Astrocyte (in vitro differentiated cells and primary cell): ENCODE measurements around the gene LCN1. TPM values are rescaled to one million over a fixed set of nuclear protein-coding genes. Genes with fewer than 3 reads are reported as not detected.

ENCODE experiments used
- DNase-seq: peaks from one replicate; pipeline ENCODE4 v3.0.0-alpha.2; 2010; ENCODE audit warnings: low read depth
- FAIRE-seq: peaks from 2 replicates; lab custom pipeline; 2011; peaks lifted over from hg19 to GRCh38; lab: Jason Lieb, UNC
- H2AFZ ChIP-seq: 2 replicates; pipeline ENCODE4 v1.6.0; 2012; ENCODE audit warnings: low read depth, low read length, inconsistent platforms
- H3K27ac ChIP-seq: 2 replicates; pipeline ENCODE4 v1.5.1; 2011; ENCODE audit warnings: low read depth, low read length, inconsistent platforms
- H3K27me3 ChIP-seq: 2 replicates; pipeline ENCODE4 v1.6.0; 2011; ENCODE audit warnings: low read length, inconsistent platforms; ENCODE audit not compliant: insufficient read depth
- H3K36me3 ChIP-seq: 2 replicates; pipeline ENCODE4 v1.5.1; 2011; ENCODE audit warnings: low read length, inconsistent platforms; ENCODE audit not compliant: insufficient read depth
- H3K4me1 ChIP-seq: 2 replicates; pipeline ENCODE4 v1.5.1; 2011; ENCODE audit warnings: low read length, inconsistent platforms; ENCODE audit not compliant: insufficient read depth
- H3K4me2 ChIP-seq: 2 replicates; pipeline ENCODE4 v1.6.0; 2012; ENCODE audit warnings: low read length, inconsistent platforms
- H3K4me3 ChIP-seq: 2 replicates; pipeline ENCODE4 v1.5.1; 2011; ENCODE audit warnings: low read depth, mild to moderate bottlenecking, low read length, inconsistent platforms; ENCODE audit not compliant: insufficient read depth
- H3K79me2 ChIP-seq: 2 replicates; pipeline ENCODE4 v1.6.0; 2012; ENCODE audit warnings: mild to moderate bottlenecking, low read length, inconsistent platforms; ENCODE audit not compliant: insufficient read depth
- H3K9ac ChIP-seq: 2 replicates; pipeline ENCODE4 v1.6.0; 2012; ENCODE audit warnings: mild to moderate bottlenecking, low read length, inconsistent platforms
- H3K9me3 ChIP-seq: 2 replicates; pipeline ENCODE4 v1.5.1; 2012; ENCODE audit warnings: low read depth, mild to moderate bottlenecking, low read length, inconsistent platforms; ENCODE audit not compliant: insufficient read depth
- H4K20me1 ChIP-seq: 2 replicates; pipeline ENCODE4 v1.6.0; 2012; ENCODE audit warnings: low read length, inconsistent platforms; ENCODE audit not compliant: insufficient read depth
- H3K27ac Mint-ChIP-seq: one replicate; pipeline ENCODE4 v1.8.0; 2021; ENCODE audit warnings: mild to moderate bottlenecking, mixed read lengths; ENCODE audit not compliant: unreplicated experiment
- H3K27me3 Mint-ChIP-seq: one replicate; pipeline ENCODE4 v1.8.0; 2021; ENCODE audit warnings: low read depth, mixed read lengths; ENCODE audit not compliant: unreplicated experiment
- H3K36me3 Mint-ChIP-seq: one replicate; pipeline ENCODE4 v1.8.0; 2021; ENCODE audit warnings: low read depth, mixed read lengths; ENCODE audit not compliant: unreplicated experiment
- H3K4me1 Mint-ChIP-seq: one replicate; pipeline ENCODE4 v1.8.0; 2021; ENCODE audit warnings: low read depth, mixed read lengths; ENCODE audit not compliant: unreplicated experiment
- H3K4me3 Mint-ChIP-seq: one replicate; pipeline ENCODE4 v1.8.0; 2021; ENCODE audit warnings: mild to moderate bottlenecking, moderate library complexity, mixed read lengths; ENCODE audit not compliant: unreplicated experiment
- H3K9me3 Mint-ChIP-seq: one replicate; pipeline ENCODE4 v1.8.0; 2021; ENCODE audit warnings: mild to moderate bottlenecking, mixed read lengths; ENCODE audit not compliant: unreplicated experiment
- EZH2 ChIP-seq: IDR thresholded peaks from 2 replicates; pipeline ENCODE4 v1.6.1; 2012; ENCODE audit warnings: mild to moderate bottlenecking, low read length, inconsistent platforms; ENCODE audit not compliant: insufficient read depth
- total RNA-seq: library from RNA; stranded (reverse); gene quantifications from 2 replicates; pipeline ENCODE4 v1.2.1, GENCODE V29; 2021
- TF ChIP-seq, protein P1 (sequence below): IDR thresholded peaks from 2 replicates; pipeline ENCODE4 v1.5.1; 2011; ENCODE audit warnings: low read depth, mild to moderate bottlenecking, inconsistent platforms, low read length, moderate library complexity; ENCODE audit not compliant: insufficient read depth

Gene LCN1
- total RNA-seq, 1 donor from 2014 or later = not detected

- no peaks in the 10 kb centered on the region for H3K4me1 Mint-ChIP-seq
- no peaks in the 10 kb centered on the region for H3K4me1 ChIP-seq
- H3K9ac ChIP-seq = no peak overlapping the region
- H3K79me2 ChIP-seq = no peaks in the 10 kb centered on the region
- no peak overlapping the region for H3K4me3 Mint-ChIP-seq
- H3K36me3 ChIP-seq = no peaks in the 10 kb centered on the region
- H3K4me3 ChIP-seq = no peak overlapping the region
- TF ChIP-seq, protein P1, sequence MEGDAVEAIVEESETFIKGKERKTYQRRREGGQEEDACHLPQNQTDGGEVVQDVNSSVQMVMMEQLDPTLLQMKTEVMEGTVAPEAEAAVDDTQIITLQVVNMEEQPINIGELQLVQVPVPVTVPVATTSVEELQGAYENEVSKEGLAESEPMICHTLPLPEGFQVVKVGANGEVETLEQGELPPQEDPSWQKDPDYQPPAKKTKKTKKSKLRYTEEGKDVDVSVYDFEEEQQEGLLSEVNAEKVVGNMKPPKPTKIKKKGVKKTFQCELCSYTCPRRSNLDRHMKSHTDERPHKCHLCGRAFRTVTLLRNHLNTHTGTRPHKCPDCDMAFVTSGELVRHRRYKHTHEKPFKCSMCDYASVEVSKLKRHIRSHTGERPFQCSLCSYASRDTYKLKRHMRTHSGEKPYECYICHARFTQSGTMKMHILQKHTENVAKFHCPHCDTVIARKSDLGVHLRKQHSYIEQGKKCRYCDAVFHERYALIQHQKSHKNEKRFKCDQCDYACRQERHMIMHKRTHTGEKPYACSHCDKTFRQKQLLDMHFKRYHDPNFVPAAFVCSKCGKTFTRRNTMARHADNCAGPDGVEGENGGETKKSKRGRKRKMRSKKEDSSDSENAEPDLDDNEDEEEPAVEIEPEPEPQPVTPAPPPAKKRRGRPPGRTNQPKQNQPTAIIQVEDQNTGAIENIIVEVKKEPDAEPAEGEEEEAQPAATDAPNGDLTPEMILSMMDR = no peak
- TF ChIP-seq EZH2 = no peak
- peaks cover 7% of the 10 kb centered on the region for H3K9me3 Mint-ChIP-seq
- FAIRE-seq (no peak), DNase-seq (no peak)
- H3K27ac ChIP-seq = no peak overlapping the region
- no peaks in the 10 kb centered on the region for H3K36me3 Mint-ChIP-seq
- no peak overlapping the region for H3K27ac Mint-ChIP-seq
- no peaks in the 10 kb centered on the region for H3K27me3 ChIP-seq
- no peaks in the 10 kb centered on the region for H4K20me1 ChIP-seq
- no peak overlapping the region for H3K4me2 ChIP-seq
- H3K9me3 ChIP-seq = no peaks in the 10 kb centered on the region
- H2AFZ ChIP-seq = no peak overlapping the region
- peaks cover 14% of the 10 kb centered on the region for H3K27me3 Mint-ChIP-seq
Measured at GRCh38 chr9:135550344-135550918, 29.2 kb downstream of the LCN1 start.

DNA sequence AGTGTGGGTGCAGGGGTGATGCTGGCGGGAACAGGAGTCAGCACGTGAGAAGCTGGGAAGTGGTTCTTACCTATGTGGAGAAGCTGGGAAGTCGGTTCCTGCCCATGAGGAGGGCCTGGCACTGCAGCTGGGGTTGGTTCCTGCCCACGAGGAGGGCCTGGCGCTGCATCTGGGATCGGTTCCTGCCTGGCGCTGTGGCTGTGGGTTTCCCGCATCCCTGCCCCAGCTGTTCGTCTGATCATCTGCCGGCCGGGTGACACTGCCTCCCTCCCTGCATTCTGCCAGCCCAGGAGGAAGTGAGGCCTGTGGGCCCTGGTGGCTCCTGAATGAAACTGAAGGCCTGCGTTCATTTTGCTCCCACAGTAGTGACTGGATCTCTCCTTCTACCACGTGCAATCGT, 29.8 kb downstream of the LCN1 start:
- H3K27me3 Mint-ChIP-seq = peaks cover 14% of the 10 kb centered on the region
- no peaks in the 10 kb centered on the region for H3K36me3 Mint-ChIP-seq
- TF ChIP-seq, protein P1 = no peak
- no peak for TF ChIP-seq EZH2
- H3K9ac ChIP-seq = no peak overlapping the region
- no peak overlapping the region for H3K4me2 ChIP-seq
- H4K20me1 ChIP-seq = no peaks in the 10 kb centered on the region
- no peaks in the 10 kb centered on the region for H3K27me3 ChIP-seq
- no peak overlapping the region for H3K27ac ChIP-seq
- H3K27ac Mint-ChIP-seq = no peak overlapping the region
- H3K4me1 ChIP-seq = no peaks in the 10 kb centered on the region
- H3K36me3 ChIP-seq = no peaks in the 10 kb centered on the region
- FAIRE-seq (no peak), DNase-seq (no peak)
- no peak overlapping the region for H3K4me3 Mint-ChIP-seq
- H3K79me2 ChIP-seq = no peaks in the 10 kb centered on the region
- no peak overlapping the region for H2AFZ ChIP-seq
- no peaks in the 10 kb centered on the region for H3K9me3 ChIP-seq
- peaks cover 7% of the 10 kb centered on the region for H3K9me3 Mint-ChIP-seq
- H3K4me1 Mint-ChIP-seq = no peaks in the 10 kb centered on the region
- no peak overlapping the region for H3K4me3 ChIP-seq

DNA sequence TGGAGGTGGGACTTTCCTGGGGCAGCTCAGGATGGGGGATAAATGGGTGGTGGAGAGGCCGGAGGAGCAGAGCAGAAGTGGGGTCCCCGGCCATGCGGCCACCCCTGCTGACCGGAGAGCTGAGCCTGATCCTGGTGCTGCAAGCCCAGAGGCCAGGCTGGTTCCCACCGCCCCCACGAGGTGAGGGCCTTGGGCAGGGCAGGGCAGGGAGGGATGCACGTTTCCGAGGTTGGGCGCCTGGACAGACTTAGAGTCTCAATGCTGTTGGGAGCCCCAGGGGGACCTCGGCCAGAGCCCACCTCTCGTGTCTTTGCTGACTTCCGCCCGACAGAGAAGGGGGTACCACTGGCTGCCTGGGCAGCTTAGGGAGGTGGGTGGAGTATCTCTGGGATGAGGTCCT, 30.2 kb downstream of the LCN1 start:
- no peak overlapping the region for H3K27ac ChIP-seq
- H3K79me2 ChIP-seq = no peaks in the 10 kb centered on the region
- Mint-ChIP-seq H3K9me3 (peaks cover 7% of the 10 kb centered on the region), H3K27me3 (peaks cover 14% of the 10 kb centered on the region), H3K4me1 (no peaks in the 10 kb centered on the region), H3K27ac (no peak overlapping the region), H3K4me3 (no peak overlapping the region), H3K36me3 (no peaks in the 10 kb centered on the region)
- no peaks in the 10 kb centered on the region for H4K20me1 ChIP-seq
- H3K4me1 ChIP-seq = no peaks in the 10 kb centered on the region
- H3K4me2 ChIP-seq = no peak overlapping the region
- FAIRE-seq (no peak), DNase-seq (no peak)
- no peak overlapping the region for H3K9ac ChIP-seq
- no peak overlapping the region for H3K4me3 ChIP-seq
- TF ChIP-seq, protein P1 = no peak
- no peak for TF ChIP-seq EZH2
- no peaks in the 10 kb centered on the region for H3K27me3 ChIP-seq
- no peaks in the 10 kb centered on the region for H3K36me3 ChIP-seq
- H3K9me3 ChIP-seq = no peaks in the 10 kb centered on the region
- no peak overlapping the region for H2AFZ ChIP-seq
